Stimulated activated CD4-positive, alpha-beta T cell treated with anti-CD3 and anti-CD28 coated beads, Interleukin-4, amount 100 ng/mL, for 4 hours (primary cell): ENCODE results near the gene IGF2BP2.

Source experiments
- DNase-seq, 2 experiments: peaks; one replicate each; pipeline ENCODE4 v3.0.0-alpha.2; 2020

The IGF2BP2 gene

DNA sequence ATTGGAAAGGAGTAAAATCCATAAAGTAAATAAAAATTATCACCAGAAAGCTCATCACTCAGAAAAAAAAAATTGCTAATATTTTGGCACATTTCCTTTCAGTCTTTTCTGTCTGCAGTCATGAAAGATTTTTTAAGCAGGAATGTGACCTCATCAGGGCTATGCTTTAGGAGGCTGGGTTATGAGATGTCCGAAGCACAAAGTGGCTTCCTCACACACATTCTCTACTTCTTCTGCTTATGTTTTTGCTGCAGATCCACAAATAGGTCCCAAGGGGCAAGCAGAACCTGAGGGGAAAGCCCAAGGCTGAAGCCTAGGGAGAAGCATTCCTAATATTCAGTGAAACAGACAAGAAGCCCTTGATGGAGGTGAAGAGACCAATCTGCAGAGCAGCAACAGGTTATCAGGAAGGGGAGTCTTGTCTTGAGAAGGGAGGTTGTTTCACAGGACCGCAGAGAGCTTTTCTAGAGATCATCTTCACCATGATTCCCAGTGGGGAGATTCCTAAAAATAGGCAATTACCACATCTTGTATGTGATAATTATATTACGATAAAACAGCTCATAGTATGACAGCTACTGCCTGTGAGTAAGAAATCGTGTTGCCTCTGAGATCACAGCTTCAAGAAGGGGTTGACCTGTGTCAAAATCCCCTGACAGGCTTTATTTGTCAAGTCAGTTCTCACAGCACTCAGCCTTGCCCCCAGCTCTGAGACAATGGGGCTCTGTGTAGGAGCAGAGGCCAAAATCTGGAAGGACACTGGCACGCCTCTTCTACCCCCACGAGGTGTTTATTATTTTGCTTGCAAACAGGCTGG, 60.5 kb downstream of the IGF2BP2 start:
- no peak for DNase-seq

- no peak for DNase-seq
Measured at GRCh38 chr3:185763347-185764005, 61.4 kb downstream of the IGF2BP2 start.

DNA sequence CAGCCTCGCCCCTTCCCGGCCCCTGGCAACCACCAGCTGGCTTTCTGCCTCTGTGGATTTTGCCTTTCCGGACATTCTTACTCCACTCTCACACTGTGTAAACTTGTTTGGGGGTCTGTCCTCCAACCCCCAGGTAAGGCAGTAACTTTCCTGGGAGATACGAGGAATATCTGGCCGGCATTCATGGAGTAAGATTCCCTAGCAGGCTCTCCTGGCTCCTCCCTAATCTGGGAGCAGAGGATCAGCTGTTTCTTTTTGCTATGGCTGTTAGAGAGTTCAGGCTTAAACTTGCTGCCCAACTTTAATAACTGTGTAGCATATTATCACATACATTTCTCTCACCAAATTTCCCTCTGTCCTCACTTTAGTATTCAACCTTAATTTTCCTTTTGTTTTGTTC, 64.3 kb downstream of the IGF2BP2 start:
- DNase-seq, result no peak

DNA sequence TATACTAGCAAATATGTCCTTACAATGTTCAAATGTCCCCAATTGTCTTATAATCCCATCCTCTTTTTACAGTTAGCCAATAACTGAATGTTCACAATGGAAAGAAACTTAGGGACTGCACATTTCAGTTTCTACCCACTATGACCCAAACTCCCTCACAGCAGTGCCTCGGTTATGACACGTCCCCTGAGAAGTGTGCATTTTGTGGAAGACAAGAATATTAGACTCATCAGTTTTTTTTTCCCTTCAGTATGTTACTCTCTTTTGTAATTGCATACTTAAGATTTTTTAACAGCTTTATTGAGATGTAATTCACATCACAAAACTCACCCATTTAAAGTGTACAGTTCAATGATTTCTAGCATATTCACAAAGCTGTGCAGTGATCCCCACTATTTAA, 64.8 kb downstream of the IGF2BP2 start:
- DNase-seq, result no peak

- DNase-seq, result no peak
Measured at GRCh38 chr3:185759512-185759911, 65.3 kb downstream of the IGF2BP2 start.

DNA sequence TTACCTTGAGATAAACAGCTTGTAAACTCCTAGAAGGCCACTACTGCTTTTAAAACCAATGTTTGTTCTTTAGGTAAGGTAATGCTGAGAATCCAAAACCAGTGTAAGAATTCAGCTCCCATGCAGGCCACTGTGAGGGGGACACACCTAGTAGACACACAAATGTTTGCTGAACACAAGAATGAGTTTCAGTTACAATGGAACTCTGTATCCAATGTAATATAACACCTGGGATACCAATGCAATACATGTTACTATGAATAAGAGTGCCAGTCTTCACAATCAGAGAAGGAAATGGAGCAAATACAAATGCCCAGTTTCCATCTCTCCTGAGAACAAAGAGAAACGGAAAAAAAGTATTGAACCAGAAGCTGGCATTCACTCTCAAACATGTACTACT, 65.9 kb downstream of the IGF2BP2 start:
- DNase-seq, result no peak

GRCh38 chr3:185757176-185757575, 67.7 kb downstream of the IGF2BP2 start:
- DNase-seq, result no peak

DNA sequence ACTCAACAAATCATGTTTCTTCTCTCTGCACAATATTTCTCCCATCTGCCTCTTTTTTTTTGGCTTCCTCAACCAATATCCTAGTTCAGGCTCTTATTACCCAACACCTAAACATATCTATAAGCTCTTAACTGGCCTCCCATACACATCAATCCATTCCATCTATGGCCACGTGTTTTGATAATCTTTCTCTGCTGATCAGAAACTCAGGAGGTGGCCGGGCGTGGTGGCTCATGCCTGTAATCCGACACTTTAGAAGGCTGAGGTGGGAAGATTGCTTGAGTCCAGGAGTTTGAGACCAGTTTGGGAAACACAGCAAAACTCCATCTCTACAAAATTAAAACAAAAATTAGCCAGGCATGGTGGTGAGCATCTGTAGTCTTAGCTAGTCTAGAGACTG, 68.4 kb downstream of the IGF2BP2 start:
- DNase-seq, result no peak

DNA sequence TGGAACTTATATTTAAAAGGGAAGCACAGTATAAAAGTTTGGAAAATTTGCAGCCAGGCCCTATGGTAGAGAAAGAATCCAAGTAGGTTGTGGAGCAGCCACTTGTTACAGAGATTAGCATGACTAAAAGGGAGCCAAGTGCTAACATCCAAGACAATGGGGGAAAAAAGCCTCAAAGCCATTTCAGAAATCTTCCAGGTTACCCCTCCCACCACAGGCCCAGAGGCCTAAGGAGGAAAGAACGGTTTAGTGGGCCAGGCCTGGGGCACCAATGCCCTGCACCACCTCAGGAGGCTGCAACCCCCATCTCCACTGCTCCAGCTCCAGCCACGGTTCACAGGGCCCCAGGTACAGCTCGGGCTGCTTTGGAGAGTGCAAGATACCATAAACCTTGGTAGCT, 69.9 kb downstream of the IGF2BP2 start:
- no peak for DNase-seq

DNA sequence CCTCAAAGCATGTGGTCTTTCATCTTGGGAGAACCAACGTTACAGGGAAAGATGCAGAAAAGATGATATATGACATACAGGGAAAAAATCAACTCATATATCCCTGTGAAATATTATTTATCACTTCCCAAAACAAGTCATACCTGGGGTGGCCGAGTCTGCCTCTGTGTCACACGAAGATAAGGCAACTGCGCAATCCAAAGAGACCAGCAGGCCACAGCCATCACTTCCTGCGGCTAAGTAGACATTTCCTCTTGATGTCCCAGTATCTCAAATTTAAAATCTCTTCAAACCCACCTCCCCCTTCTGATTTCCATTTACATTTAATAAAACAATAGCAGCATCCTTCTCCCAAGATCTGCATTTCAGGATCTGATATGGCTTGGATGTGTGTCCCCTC, 71.5 kb downstream of the IGF2BP2 start:
- no peak for DNase-seq

DNA sequence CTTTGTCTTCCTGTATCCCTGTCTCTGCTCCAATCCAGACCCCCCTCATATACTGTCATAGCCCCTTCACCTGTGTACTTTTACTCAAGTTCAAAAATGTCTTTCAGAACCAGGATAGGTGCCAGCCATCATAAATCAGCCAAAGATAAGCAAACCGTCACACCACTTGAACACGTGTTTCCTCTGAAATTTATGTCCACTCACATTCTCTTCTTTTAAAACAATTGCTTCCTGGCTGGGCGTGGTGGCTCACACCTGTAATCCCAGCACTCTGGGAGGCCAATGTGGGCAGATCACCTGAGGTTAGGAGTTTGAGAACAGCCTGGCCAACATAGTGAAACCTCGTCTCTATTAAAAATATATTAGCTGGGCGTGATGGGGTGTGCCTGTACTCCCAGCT, 74.1 kb downstream of the IGF2BP2 start:
- DNase-seq, result no peak

DNA sequence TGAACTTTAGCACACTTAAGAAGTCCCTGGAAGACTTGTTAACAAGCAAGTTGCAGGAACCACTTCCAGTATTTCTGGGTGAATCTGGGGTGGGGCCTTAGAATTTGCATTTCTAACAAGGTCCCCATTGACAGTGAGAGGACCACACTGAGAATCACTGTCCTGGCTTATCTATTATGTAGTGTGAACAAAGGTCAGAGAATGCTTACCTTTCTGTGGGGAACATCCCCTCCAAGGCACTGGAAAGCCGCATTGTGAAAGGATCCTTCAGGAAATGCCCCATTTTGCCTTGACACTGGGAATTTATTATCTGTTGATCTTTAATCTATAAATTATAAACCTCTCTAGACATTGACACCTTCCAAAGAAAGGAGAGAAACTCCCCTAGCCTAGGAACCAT, 74.8 kb downstream of the IGF2BP2 start:
- DNase-seq, result no peak

- no peak for DNase-seq
Measured at GRCh38 chr3:185746470-185746869, 78.4 kb downstream of the IGF2BP2 start.

DNA sequence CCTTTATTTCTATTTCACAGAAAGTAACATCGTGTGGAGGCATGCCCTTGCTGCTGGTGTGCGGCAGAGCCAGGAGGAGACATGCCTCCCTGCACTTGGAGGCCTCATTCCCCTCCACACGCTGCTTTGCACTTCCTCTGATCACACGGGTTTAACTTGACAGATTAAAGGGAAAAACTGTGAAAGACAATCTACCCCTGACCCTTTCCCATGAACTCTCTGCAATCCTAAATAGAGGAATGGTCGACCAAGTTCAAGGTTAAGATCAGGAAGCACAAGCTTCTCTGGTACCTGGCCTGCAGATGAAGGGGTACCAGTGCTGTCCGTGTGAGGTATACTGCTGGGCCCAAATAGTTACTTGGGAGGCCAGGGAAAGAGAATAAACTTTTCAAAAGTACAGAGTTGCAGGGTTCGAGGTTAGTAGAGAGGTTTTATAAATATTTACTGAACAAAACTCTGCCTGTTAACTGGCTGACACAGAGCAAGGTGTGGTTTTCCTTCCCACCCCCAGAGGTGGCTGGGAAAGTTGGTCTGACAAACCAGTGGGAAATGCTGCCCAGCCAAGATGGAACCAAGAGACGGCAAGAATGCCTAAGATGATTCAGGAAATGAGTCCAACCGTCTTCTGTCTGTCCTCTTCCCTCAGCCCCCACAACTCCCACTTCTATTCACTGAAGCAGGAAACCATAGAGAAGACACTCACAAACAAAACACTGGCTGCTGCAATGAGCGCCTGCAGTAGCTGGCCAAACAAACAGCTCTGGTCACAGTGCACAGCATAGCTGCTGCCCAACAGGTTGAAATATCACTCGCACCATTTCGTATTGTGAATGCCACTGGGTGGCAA, 79.6 kb downstream of the IGF2BP2 start:
- DNase-seq, result no peak

- DNase-seq, result no peak
Measured at GRCh38 chr3:185741586-185741985, 83.3 kb downstream of the IGF2BP2 start.

- DNase-seq, result no peak
Measured at GRCh38 chr3:185740133-185740532, 84.7 kb downstream of the IGF2BP2 start.

GRCh38 chr3:185739264-185739701, 85.6 kb downstream of the IGF2BP2 start:
- no peak for DNase-seq

GRCh38 chr3:185737740-185738680, 86.8 kb downstream of the IGF2BP2 start:
- no peak for DNase-seq

DNA sequence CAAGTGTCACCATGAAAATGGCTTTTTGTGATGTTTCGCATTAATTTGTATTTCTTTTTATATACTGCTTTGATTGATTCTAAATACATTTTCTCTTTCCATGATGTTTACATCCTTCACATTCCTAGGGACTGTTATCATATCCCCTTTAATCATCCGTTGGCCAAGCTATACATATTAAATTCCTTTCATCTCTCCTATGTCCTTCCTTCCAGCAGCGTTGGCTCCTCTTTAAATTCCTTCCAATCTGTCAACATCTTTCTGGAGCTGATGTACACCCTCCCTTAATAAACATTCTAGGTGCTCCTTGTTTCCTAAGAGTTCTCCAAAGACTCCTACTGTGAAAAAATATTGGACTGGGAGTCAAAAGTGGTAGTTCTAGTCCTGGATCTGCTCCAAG, 87.8 kb downstream of the IGF2BP2 start:
- no peak for DNase-seq

DNA sequence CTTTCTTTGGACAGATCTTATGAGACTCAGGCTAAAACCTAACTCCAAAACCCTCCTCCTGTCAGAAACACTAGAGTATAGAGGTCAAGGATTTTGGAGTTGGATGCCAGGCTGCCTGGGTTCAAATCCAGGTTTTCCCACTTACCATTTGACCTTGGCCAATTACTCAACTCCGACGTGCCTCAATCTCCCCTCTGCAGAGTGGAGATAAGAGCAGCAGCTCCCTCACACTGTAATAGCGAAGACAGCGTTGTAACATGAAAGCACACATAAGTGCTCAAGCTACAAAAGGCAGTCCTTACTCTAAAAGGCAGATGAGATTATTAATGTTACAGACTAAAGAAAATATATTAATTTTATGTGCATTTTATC, 90.1 kb downstream of the IGF2BP2 start:
- no peak for DNase-seq

- no peak for DNase-seq
Measured at GRCh38 chr3:185733980-185734724, 90.7 kb downstream of the IGF2BP2 start.

DNA sequence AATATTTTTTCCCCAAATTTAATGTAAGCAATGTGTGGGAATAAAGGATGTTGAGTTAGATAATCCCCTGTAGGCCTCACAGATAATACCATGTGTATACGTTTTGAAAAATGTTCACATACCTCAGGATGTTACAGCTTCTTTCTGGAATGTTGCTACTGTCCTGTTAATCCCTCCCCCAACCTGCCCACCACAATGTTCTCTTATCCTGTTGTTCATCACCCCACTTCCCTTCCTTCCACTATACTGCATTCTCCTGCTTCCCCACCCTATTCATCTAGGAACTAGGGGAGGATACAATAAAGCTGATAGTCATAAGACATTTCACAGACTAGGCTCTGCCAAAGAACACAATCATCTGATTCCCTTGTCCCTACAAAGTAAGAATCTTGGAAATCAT, 92.1 kb downstream of the IGF2BP2 start:
- no peak for DNase-seq
